Chondrocyte (in vitro differentiated cells): ENCODE data around the gene ZNF10. TPM values are rescaled to one million over a fixed set of nuclear protein-coding genes. Genes with fewer than 3 reads are reported as not detected.

ENCODE experiments used
- DNase-seq: peaks from one replicate; pipeline ENCODE4 v3.0.0; 2021; ENCODE audit warnings: mixed read lengths, low spot score
- H3K27ac Mint-ChIP-seq: one replicate; pipeline ENCODE4 v1.8.0; 2021; ENCODE audit warnings: mild to moderate bottlenecking, moderate library complexity, mixed read lengths; ENCODE audit not compliant: unreplicated experiment
- H3K27me3 Mint-ChIP-seq: 2 replicates; pipeline ENCODE4 v1.8.0; 2021; ENCODE audit warnings: low read depth, mixed read lengths
- H3K36me3 Mint-ChIP-seq: 2 replicates; pipeline ENCODE4 v1.8.0; 2021; ENCODE audit warnings: low read depth, mixed read lengths
- H3K4me1 Mint-ChIP-seq: 2 replicates; pipeline ENCODE4 v1.8.0; 2021; ENCODE audit warnings: low read depth, mild to moderate bottlenecking, mixed read lengths
- H3K4me3 Mint-ChIP-seq: one replicate; pipeline ENCODE4 v1.8.0; 2021; ENCODE audit warnings: mild to moderate bottlenecking, moderate library complexity, mixed read lengths; ENCODE audit not compliant: unreplicated experiment
- H3K9me3 Mint-ChIP-seq: 2 replicates; pipeline ENCODE4 v1.8.0; 2021; ENCODE audit warnings: low read depth, mixed read lengths
- total RNA-seq: library from RNA; stranded (reverse); gene quantifications from 3 replicates; pipeline ENCODE4 v1.2.1, GENCODE V29; 2021
- TF ChIP-seq, protein P1 (sequence below): fragments of 200-600 bp; sonication (generic); IDR thresholded peaks from 2 replicates; pipeline ENCODE4 v1.5.0; 2021; ENCODE audit warnings: antibody characterized with exemption, mild to moderate bottlenecking, moderate library complexity

Gene ZNF10
- total RNA-seq, 1 donor from 2014 or later = 9.2 TPM

DNA sequence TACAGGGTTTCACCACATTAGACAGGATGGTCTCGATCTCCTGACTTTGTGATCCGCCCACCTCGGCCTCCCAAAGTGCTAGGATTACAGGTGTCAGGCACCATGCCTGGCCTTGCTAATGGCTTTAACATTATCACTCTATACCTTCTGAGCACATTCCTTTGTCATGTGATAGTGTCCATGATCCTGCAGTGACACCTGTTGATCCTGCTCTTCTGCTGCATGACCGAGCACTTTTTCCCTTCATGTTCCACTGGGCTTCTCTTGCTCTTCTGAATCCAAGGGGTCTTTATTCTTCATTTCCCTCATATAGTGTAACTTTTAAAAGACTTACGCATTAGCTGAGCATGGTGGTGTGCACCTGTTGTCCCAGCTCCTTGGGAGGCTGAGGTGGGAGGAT lies 62.4 kb downstream of the ZNF10 start:
- TF ChIP-seq, protein P1, sequence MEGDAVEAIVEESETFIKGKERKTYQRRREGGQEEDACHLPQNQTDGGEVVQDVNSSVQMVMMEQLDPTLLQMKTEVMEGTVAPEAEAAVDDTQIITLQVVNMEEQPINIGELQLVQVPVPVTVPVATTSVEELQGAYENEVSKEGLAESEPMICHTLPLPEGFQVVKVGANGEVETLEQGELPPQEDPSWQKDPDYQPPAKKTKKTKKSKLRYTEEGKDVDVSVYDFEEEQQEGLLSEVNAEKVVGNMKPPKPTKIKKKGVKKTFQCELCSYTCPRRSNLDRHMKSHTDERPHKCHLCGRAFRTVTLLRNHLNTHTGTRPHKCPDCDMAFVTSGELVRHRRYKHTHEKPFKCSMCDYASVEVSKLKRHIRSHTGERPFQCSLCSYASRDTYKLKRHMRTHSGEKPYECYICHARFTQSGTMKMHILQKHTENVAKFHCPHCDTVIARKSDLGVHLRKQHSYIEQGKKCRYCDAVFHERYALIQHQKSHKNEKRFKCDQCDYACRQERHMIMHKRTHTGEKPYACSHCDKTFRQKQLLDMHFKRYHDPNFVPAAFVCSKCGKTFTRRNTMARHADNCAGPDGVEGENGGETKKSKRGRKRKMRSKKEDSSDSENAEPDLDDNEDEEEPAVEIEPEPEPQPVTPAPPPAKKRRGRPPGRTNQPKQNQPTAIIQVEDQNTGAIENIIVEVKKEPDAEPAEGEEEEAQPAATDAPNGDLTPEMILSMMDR = no peak
- peaks cover 69% of the 10 kb centered on the region for H3K9me3 Mint-ChIP-seq
- peaks cover 82% of the 10 kb centered on the region for H3K36me3 Mint-ChIP-seq
- H3K4me3 Mint-ChIP-seq = no peak overlapping the region
- DNase-seq = no peak
- no peak overlapping the region for H3K27ac Mint-ChIP-seq
- H3K27me3 Mint-ChIP-seq = no peaks in the 10 kb centered on the region
- no peaks in the 10 kb centered on the region for H3K4me1 Mint-ChIP-seq

DNA sequence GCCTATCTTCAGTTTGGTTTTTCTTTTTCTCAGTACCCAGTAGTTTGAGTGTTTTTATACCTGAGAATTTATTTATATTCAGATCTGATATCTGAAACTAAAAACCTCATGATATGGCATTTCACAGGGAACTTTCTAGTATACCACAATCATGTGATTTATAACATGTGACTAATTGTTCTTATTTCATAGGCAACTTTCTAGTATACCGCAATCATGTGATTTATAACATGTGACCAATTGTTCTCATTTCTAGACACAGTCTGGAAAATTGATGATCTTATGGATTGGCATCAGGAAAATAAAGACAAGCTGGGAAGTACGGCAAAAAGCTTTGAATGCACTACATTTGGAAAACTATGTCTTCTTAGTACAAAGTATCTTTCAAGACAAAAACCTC lies 71.5 kb downstream of the ZNF10 start:
- Mint-ChIP-seq H3K4me1 (no peaks in the 10 kb centered on the region), H3K27me3 (no peaks in the 10 kb centered on the region), H3K27ac (no peak overlapping the region), H3K36me3 (peaks cover 67% of the 10 kb centered on the region), H3K9me3 (peaks cover 62% of the 10 kb centered on the region), H3K4me3 (no peak overlapping the region)
- TF ChIP-seq, protein P1 = no peak
- no peak for DNase-seq

DNA sequence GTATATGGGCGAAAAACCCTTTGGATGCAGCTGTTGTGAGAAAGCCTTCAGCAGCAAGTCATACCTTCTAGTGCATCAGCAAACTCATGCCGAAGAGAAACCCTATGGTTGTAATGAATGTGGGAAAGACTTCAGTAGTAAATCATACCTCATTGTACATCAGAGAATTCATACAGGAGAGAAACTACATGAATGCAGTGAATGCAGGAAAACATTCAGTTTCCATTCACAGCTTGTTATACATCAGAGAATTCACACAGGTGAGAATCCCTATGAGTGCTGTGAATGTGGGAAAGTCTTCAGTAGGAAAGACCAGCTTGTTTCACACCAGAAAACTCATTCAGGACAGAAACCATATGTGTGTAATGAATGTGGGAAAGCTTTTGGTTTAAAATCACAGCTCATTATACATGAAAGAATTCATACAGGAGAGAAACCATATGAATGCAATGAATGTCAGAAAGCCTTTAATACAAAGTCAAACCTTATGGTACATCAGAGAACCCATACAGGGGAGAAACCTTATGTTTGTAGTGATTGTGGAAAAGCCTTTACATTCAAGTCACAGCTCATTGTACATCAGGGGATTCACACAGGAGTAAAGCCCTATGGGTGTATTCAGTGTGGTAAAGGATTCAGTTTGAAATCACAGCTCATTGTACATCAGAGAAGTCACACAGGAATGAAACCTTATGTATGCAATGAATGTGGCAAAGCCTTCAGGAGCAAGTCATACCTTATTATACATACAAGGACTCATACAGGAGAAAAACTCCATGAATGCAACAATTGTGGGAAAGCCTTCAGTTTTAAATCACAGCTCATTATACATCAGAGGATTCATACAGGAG lies 72.3 kb downstream of the ZNF10 start:
- H3K36me3 Mint-ChIP-seq = peaks cover 71% of the 10 kb centered on the region
- H3K9me3 Mint-ChIP-seq = peaks cover 69% of the 10 kb centered on the region
- H3K27ac Mint-ChIP-seq = peak overlapping the region; percentile 45
- TF ChIP-seq, protein P1 = no peak
- no peaks in the 10 kb centered on the region for H3K4me1 Mint-ChIP-seq
- no peak overlapping the region for H3K4me3 Mint-ChIP-seq
- no peak for DNase-seq
- no peaks in the 10 kb centered on the region for H3K27me3 Mint-ChIP-seq

- Mint-ChIP-seq H3K27me3 (no peaks in the 10 kb centered on the region), H3K4me1 (no peaks in the 10 kb centered on the region), H3K4me3 (peak overlapping the region; percentile 28), H3K9me3 (peaks cover 75% of the 10 kb centered on the region), H3K27ac (peak overlapping the region; percentile 45), H3K36me3 (peaks cover 75% of the 10 kb centered on the region)
- TF ChIP-seq, protein P1 = no peak
- no peak for DNase-seq
These were observed 73.2 kb downstream of the ZNF10 start for GRCh38 chr12:133203344-133204263.

- no peak for DNase-seq
- Mint-ChIP-seq H3K27me3 (no peaks in the 10 kb centered on the region), H3K27ac (peak overlapping the region; percentile 12), H3K9me3 (peaks cover 76% of the 10 kb centered on the region), H3K4me1 (no peaks in the 10 kb centered on the region), H3K4me3 (peak overlapping the region; percentile 28), H3K36me3 (peaks cover 73% of the 10 kb centered on the region)
- TF ChIP-seq, protein P1 = no peak
These were observed 73.8 kb downstream of the ZNF10 start for GRCh38 chr12:133204264-133204603.
